AML-193 (cell line): Measurements from ENCODE around the gene CASP10.

ENCODE experiments used
- DNase-seq, 2 experiments: peaks; one replicate each; lab custom pipeline; 2025; lab: John Stamatoyannopoulos, UW

The CASP10 gene

GRCh38 chr2:201233812-201234662 lies 51.1 kb downstream of the CASP10 start:
- DNase-seq = no peak

DNA sequence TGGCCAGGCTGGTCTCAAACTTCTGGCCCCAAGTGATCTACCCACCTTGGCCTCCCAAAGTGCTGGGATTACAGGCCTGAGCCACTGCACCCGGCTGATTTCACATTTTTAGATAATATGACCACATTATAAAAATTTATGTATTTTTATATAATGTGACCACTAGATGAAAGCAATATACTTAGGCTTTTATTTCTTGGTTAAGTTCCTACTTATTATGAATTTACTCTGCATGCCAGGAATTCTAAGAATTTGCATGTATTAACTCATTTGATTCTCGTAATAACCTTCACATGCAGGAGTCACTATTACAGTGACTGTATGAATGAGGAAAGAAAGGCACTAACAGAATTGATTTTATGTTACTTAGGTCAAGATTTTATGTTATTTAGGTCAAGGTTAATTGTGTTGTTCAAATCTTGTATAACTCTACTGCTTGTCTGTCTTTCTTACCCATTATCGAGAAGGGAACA lies 51.8 kb downstream of the CASP10 start:
- DNase-seq = no peak

DNA sequence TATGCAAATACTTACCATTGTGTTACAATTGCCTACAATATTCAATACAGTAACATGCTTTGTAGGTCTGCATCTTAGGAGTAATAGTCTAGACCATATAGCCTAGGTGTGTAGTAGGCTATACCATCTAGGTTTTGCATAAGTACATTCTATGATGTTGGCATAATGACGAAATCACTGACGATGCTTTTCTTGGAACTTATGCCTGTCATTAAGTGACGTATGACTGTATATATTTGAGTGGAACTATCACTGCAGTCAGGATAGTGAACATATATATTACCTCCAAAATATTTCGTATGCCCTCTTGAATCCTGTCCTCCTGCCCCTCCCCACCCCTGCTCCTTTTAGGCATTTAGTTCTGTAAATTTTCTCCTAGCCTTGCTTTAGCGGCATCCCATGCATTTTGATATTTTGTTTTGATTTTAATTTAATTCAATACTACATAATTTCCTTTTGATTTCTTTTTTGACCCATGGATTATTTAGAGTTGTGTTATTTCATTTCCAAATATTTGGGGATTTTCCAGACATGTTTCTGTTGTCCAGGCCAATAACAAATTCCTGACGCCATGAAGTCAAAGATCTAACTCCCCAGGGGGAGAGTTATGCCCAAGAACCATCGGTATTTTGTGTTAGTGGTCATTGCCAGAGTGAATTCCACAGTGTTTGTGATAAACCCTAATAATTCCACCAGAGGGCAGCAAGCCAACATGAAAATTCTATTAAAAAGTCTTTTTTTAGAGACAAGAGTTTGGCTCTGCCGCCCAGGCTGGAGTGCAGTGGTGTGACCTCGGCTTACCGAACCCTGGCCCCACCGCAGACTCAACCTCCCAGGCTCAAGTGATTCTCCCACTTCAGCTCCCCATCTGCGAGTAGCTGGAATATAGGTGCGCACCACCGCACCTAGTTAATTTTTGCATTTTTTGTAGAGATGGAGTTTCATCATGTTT lies 53.2 kb downstream of the CASP10 start:
- DNase-seq = peak; percentile 63 to 81

GRCh38 chr2:201237486-201238123 lies 54.7 kb downstream of the CASP10 start:
- peak; percentile 45 to 57 for DNase-seq

GRCh38 chr2:201239167-201239935 lies 56.4 kb downstream of the CASP10 start:
- DNase-seq = peak; percentile 75 to 78

GRCh38 chr2:201242571-201243277 lies 59.8 kb downstream of the CASP10 start:
- peak; percentile 23 to 40 for DNase-seq

DNA sequence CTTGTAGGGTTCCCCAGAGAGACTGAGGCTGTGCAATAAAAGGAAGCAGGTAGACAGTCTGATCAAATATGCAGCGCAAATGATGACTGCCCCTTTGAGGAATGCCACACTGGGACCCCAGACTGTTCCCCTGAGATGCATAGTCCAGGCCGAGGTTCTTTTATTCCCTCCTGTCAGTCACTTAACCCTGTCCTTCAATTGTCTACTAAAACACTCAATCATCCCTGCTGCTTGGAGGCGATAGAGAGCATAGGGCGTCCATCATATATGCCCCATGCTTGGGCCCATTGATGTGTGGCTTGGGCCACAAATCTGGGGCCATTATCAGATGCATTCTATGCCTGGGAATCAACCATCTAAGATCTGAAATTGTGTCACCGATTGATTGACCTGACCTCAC lies 61.9 kb downstream of the CASP10 start:
- no peak for DNase-seq

DNA sequence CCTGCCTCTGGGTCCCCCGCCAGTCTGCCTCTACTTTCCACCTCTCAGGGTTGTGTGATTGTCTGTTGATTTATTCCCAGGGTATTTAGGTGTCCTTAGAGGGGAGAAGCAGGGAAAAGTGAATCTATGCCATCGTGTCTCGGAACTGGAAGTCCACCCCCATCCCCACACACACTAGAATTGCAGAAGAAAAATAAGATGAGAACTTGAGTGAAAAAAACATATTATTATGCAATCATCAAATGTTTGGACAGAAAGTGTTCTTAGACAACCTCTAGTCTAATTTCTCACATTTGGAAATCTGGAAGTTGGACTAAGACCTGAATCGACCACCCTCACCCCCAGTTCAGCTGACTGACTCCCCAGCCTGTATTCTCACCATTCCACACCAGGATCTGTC lies 63.3 kb downstream of the CASP10 start:
- DNase-seq = no peak

- no peak for DNase-seq
Observed at GRCh38 chr2:201248288-201248844, 65.4 kb downstream of the CASP10 start.

- no peak for DNase-seq
Observed at GRCh38 chr2:201249889-201250288, 66.9 kb downstream of the CASP10 start.

- DNase-seq = no peak
Observed at GRCh38 chr2:201250741-201251140, 67.8 kb downstream of the CASP10 start.

DNA sequence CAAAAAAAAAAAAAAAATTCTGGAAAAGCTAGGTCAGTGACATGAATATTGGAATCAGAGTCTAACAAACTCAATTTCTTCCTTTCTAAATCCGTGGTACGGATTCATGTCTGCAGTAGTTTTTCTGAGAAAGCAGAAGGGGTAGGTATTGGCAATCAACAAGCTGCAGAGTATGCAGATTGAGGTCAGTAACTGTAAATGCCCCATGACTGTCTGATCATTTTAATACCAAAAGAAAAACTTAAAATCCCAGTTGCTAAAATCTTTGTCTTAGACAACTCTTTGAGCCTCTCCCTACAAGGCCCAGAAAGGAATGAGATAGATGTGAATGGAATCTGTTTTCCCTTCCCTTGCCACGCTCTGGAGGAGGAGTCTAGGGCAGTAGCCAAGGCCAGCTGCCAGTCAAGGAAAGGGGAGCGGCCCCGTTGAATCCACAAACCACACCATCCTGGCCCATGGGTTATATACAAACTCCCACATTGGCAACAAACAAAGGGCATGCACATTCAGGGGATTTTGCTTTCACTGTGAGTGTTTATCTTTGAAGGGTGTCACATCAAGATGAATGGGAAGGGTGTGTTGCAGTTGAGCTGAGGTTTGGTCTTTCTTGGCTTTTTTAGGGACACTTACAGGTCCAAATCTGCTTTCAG lies 71.3 kb downstream of the CASP10 start:
- no peak for DNase-seq

GRCh38 chr2:201255408-201256033 lies 72.6 kb downstream of the CASP10 start:
- DNase-seq = no peak

DNA sequence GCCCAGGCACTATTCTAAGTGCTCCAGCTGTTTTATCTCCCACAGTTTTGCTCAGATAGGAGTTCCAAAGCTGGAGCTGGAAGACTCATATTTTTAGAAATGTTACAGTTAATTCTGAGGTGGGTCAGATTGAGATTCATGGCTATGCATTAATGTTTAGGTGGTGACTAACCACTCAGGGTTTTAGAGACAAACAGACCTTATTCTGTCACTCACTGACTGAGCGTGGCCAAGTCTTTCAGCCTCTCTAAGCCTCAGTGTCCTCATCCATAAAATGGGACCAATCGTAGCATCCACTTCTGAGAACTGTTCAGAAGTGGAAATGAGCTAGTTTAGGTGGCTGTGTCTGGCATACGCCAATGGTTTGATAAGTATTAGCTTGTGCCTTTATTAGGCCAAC lies 73.1 kb downstream of the CASP10 start:
- no peak for DNase-seq

DNA sequence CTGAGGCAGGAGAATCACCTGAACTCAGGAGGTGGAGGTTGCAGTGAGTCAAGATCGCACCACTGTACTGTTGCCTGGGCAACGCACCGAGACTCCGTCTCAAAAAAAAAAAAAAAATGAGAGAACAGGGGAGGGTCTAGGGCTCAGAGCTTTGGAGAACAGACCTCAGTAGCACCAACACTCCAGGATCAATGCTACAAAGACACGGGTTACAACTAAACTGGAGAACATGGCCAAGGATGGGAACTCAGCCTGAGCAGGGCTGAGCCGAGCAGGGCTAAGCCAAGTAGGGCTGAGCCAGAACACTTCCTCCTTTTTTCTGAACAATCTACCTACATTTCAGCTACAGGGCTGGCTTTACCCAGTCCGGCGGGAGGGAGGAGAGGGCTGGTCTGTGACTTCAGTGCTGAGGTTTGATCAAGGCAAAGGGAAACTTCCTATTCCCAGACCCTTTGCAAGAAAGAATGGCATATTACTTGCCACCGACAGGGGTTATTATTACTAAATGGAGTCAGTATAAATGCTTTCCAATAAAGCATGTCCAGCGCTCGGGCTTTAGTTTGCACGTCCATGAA lies 74.5 kb downstream of the CASP10 start:
- DNase-seq = peak; percentile 81 to 86

- peak; percentile 86 to 89 for DNase-seq
Observed at GRCh38 chr2:201257956-201258665, 75.2 kb downstream of the CASP10 start.

- peak; percentile 59 to 60 for DNase-seq
Observed at GRCh38 chr2:201258666-201259615, 76.0 kb downstream of the CASP10 start.
